Measurements from ENCODE around the gene KRTAP5-3. TPM values are rescaled to one million over a fixed set of nuclear protein-coding genes. Genes with fewer than 3 reads are reported as not detected.
A peak's percentile ranks its signal among the peaks of the same experiment; 100 is the strongest.

The KRTAP5-3 gene
- total RNA-seq, 4 donors from 2014 or later = not detected

DNA sequence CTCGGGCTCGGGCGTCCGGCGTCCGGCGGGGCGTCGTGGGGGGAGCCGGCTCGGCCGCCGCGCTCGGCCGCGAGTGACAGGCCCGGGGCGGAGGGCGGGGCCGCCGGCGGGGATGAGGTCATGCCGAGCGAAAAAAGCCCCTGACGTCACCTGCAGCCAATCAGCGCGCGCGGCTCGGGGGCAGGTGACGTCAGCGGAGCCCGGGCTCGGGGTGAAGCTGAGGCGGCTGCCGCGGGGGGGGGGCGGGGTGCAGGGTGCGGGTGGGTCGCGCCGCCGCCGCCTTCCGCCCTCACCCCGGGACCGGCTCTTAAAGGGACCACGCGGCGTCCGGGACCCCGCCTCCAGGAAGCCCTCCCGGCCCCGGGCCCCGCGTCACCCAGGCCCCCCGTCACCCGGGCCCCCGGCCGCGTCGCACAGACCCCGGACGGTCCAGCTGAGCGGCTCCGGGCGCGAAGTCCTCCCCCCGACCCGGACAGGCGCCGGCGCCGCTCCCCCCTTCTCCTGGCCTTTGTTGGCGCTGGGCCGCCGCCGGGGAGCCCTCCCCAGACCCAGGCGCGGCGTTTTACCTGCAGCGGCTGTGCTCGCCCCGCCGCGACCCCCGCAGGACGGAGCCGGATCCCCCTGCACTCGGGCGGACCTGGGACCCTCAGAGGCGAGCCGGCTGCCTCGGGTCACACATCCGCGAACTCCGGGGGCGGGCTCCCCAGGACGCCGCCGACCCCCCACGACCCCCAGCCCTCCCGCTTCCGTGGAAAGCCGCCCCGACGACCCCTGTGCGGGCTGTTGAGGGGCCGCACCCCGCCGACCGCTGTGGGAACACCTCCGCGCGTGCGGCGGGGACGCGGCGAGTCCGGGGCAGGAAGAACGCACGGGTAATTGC lies 35.8 kb downstream of the KRTAP5-3 start, which contains the start of gene DUSP8:
DUSP8 (minus strand) TSS at position 75 of the 880 bp plus-strand sequence. CDS start 6,445 bp downstream, outside the sequence.
- Histone ChIP-seq H3K27me3 (no peaks in the 10 kb centered on the region), H3K36me3 (no peaks in the 10 kb centered on the region), H3K9me3 (no peaks in the 10 kb centered on the region), H3K4me3 (replicated peaks in 1 of 3) (peak within 1 kb of the TSS in 1 of 3 donors; percentile 75), H3K27ac (peak within 1 kb of the TSS in 2 of 3 donors; percentile 64 to 85), H3K4me1 (peaks cover 15 to 33% of the 10 kb centered on the region in 2 donors)
- peak; percentile 14 to 76 for TF ChIP-seq POLR2A (IDR thresholded peaks at IDR 0.05)
- TF ChIP-seq, protein P1, sequence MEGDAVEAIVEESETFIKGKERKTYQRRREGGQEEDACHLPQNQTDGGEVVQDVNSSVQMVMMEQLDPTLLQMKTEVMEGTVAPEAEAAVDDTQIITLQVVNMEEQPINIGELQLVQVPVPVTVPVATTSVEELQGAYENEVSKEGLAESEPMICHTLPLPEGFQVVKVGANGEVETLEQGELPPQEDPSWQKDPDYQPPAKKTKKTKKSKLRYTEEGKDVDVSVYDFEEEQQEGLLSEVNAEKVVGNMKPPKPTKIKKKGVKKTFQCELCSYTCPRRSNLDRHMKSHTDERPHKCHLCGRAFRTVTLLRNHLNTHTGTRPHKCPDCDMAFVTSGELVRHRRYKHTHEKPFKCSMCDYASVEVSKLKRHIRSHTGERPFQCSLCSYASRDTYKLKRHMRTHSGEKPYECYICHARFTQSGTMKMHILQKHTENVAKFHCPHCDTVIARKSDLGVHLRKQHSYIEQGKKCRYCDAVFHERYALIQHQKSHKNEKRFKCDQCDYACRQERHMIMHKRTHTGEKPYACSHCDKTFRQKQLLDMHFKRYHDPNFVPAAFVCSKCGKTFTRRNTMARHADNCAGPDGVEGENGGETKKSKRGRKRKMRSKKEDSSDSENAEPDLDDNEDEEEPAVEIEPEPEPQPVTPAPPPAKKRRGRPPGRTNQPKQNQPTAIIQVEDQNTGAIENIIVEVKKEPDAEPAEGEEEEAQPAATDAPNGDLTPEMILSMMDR (IDR thresholded peaks at IDR 0.05) = no peak
- intact Hi-C loops (cut with DNase I) = loop anchor here (5.0 kb wide), 1 partner anchor 370 kb away; no protein-coding TSS in a partner anchor
- peak; percentile 82 to 88 for DNase-seq
- no CpG with 5 or more reads among the region's 124 CpGs for WGBS, 2 donors

DNA sequence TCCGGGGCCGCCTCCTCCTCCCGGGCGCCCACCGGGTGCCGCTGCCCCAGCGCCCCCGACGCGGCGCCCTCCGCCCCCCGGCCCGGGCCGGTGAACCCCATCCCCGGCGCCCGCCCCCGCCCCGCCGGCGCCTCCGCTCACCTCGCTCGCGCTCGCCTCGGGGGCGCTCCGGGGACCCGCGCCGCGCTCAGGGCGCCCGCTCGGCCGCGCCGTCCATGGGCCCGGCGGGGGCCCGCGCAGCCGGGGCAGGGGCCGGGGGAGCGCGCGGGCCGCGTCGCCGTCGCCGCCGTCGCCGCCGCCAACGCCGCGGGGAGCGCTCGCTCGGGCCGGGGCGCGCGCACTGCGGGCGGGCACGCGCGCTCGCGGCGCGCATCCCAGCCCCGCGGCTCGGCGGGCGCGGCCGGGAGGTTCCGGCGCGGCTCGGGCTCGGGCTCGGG lies 36.5 kb downstream of the KRTAP5-3 start:
- no peak for DNase-seq
- Histone ChIP-seq H3K27ac (no peak overlapping the region), H3K27me3 (no peaks in the 10 kb centered on the region), H3K4me3 (replicated peaks in 1 of 3) (peak overlapping the region in 1 of 3 donors; percentile 51), H3K36me3 (no peaks in the 10 kb centered on the region), H3K4me1 (peaks cover 15 to 33% of the 10 kb centered on the region in 2 donors), H3K9me3 (no peaks in the 10 kb centered on the region)
- intact Hi-C loops (cut with DNase I) = loop anchor here (5.0 kb wide), 1 partner anchor 369 kb away; no protein-coding TSS in a partner anchor
- WGBS, 2 donors = no CpG with 5 or more reads among the region's 91 CpGs
- TF ChIP-seq POLR2A (IDR thresholded peaks at IDR 0.05) = no peak
- TF ChIP-seq, protein P1 (IDR thresholded peaks at IDR 0.05) = no peak

DNA sequence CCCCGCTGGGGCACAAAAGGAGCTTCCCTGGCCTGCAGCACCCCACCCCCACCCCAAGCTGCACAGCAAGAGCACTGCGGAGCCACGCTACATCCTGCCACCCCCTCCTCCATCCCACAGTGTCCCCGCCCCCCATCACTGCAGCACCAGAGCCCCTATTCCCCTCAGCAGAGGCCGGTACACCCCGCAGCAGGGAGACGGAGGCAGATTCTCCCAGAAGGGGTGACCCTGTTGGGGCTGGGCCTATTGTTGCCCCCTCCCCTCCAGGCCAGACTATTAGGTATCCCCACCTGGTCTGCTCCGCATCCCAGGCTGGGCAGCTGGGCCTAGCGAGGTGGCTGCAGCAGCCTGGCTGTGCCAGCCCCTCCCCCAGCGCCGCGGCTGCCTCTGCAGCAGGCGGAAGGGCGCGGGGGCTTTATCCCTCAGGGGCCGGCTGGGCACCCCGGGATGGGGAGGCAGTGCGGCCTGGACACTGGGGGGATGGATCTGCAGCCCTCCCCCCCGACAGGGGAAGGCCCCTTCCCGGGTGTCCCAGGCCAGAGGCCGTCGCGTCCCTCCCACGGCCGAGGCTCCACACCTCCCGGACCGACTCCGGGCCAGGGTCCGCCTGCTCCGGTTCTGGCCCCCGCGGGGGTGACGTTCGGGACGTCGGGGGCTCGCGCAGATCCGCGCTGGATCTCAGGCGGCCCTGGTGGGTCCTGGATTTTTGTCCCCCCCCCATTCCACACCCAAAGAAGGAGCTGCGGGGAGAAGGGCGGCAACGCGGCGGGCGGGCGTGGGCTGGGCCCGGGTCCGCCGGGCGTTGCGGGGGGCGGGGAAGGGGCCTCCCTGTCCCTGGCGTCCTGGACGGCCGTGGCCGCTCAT lies 37.1 kb downstream of the KRTAP5-3 start:
- TF ChIP-seq POLR2A (IDR thresholded peaks at IDR 0.05) = no peak
- TF ChIP-seq, protein P1 (IDR thresholded peaks at IDR 0.05) = no peak
- Histone ChIP-seq H3K4me1 (peaks cover 15 to 33% of the 10 kb centered on the region in 2 donors), H3K27ac (peak overlapping the region in 2 of 3 donors; percentile 28 to 67), H3K9me3 (no peaks in the 10 kb centered on the region), H3K36me3 (no peaks in the 10 kb centered on the region), H3K4me3 (replicated peaks in 1 of 3) (peak overlapping the region in 1 of 3 donors; percentile 51), H3K27me3 (no peaks in the 10 kb centered on the region)
- 38 to 40% methylated on average over 4 to 8 of the region's 58 CpGs for WGBS, 2 donors
- intact Hi-C loops (cut with DNase I) = loop anchor here (5.0 kb wide), 1 partner anchor 369 kb away; no protein-coding TSS in a partner anchor
- DNase-seq = peak in 1 of 2 donors; percentile 25

DNA sequence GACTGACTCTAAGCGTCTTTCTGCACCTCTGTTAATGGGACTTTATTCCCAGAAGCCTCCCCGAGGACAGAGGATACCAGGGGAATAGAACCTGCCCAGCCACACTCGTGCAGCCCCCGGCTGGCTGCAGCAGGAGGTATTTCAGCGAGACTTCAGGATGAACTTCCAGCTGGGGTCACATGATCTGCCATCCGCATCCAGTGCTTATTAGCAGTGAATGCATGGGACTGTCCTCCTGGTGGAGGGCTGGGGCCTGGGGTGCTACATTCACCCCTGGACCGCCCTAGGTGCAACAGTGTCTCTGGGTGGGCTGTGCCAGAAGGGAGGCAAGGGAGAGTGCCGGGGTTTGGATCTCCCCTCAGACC lies 37.8 kb downstream of the KRTAP5-3 start:
- Histone ChIP-seq H3K27ac (no peak overlapping the region), H3K9me3 (no peaks in the 10 kb centered on the region), H3K36me3 (no peaks in the 10 kb centered on the region), H3K4me1 (peaks cover 15 to 33% of the 10 kb centered on the region in 2 donors), H3K27me3 (no peaks in the 10 kb centered on the region), H3K4me3 (replicated peaks in 1 of 3) (no peak overlapping the region)
- no peak for DNase-seq
- no peak for TF ChIP-seq POLR2A (IDR thresholded peaks at IDR 0.05)
- TF ChIP-seq, protein P1 (IDR thresholded peaks at IDR 0.05) = no peak
- 88 to 89% methylated on average over 5 to 6 of the region's 8 CpGs for WGBS, 2 donors
- intact Hi-C loops (cut with DNase I) = loop anchor here (5.0 kb wide), 1 partner anchor 368 kb away; no protein-coding TSS in a partner anchor

Measured in thyroid gland (tissue), 4 donors.